GM21360 (cell line): Measurements from ENCODE around the gene ABCG8.

Source experiments
- ATAC-seq: cut with Tn5 transposase; IDR thresholded peaks from one replicate; pipeline ENCODE4 v1.9.1; 2021; ENCODE audit warnings: mild to moderate bottlenecking, moderate library complexity; ENCODE audit not compliant: unreplicated experiment

Gene ABCG8

DNA sequence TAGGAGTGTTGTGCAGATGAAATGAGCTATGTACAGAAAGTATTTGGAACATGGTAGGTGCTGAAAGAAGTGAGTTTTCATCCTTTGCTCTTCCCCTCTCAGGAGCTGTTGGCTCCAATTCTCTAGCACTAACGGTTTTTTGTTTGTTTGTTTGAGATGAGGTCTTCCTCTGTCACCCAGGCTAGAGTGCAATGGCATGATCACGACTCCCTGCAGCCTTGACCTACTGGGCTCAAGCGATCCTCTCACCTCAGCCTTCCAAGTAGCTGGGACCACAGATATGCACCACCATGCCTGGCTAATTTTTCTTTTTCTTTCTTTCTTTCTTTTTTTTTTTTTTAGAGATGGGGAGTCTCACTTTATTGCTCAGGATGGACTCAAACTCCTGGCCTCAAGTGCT lies 12.9 kb upstream of the ABCG8 start:
- no peak for ATAC-seq

DNA sequence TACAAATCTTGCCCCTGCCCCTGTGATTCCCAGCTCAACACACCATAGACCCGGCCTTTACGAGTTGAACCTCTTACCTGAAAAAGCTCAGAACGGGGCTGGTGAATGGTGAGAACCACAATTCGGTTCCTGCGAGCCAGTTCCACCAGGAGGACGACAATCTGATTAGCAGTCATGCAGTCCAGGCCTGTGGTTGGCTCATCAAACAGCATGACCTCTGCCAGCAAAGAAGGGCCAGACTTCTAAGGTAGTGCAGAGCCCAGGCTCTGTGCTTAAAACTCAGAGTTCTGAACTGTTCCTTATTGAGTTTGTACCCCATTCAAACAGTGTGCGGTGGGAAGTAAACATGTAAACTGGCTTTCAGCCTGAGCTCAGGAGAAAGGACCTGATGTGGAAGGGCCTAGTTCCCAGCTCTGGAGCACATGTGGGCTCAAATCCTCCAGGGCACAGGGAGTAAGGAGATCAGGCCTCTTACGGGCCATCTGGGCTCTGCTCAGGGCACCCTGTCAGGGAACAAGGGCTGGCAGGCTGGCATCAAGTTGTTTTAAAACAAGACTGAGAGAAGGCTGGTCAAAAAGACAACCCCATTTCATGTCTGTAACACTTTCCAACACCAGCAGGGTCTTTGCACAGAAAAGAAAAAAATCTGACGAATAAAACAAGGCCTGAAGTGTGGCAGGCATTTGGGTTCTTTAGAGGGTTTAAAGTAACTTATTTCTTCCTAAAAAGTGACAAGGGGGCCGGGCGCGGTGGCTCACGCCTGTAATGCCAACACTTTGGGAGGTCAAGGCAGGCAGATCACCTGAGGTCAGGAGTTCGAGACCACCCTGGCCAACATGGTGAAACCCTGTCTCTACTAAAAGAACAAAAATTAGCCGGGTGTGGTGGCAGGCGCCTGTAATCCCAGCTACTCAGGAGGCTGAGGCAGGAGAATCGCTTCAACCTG lies 12.2 kb upstream of the ABCG8 start:
- ATAC-seq, result no peak

DNA sequence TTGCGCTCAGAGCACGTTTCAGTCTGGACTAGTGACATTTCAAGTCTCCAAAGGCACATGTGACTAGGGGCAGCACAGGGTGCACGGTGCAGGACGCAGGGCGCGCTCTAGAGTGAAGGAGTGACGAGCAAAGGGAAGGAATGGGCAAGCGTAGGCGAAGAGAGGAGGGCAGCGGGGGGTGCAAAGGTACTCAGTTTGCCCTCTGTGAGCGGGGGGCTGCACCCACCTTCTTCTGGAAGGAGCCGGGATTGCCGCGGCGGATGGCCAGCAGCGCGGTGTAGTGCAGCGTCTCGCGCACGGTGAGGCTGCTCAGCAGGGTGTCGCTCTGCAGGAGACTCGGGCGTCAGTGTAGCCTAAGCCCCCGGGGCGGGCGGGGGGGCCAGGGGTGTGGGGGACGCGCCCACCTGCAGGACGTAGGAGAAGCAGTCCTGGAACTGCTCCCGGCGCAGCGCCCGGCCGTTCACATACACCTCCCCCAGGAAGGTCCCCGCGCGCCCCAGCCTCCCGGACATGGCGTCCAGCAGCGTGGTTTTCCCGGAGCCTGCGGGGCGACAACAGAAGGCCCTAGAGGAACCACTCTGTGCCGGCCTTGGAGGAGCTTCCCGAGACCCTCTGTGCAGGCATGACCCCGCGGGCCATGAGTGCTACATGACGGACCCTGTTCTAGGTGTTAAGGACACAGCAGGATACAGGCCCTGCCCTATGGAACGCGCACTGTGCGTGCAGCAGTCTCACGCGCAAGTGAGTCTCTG lies 7.1 kb upstream of the ABCG8 start:
- no peak for ATAC-seq

DNA sequence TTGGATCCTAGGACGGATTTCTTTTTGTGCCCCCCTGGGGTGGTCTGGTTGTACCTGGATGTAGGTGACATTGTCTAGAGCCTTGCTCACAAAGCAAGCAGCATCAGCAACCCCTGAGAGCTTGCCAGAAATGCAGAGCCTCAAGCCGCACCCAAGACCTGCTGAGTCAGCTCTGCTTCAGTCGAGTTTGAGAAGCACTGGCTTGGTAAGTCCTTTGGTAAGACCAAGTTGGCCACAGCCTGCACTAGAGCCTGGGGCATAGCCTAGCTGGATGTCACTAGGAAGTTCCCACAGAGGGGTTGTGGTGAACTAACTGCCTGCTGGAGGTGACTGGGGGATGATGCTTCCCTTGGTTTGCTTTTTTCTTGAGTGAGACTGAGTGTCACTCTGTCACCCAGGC lies 6.3 kb upstream of the ABCG8 start:
- no peak for ATAC-seq

DNA sequence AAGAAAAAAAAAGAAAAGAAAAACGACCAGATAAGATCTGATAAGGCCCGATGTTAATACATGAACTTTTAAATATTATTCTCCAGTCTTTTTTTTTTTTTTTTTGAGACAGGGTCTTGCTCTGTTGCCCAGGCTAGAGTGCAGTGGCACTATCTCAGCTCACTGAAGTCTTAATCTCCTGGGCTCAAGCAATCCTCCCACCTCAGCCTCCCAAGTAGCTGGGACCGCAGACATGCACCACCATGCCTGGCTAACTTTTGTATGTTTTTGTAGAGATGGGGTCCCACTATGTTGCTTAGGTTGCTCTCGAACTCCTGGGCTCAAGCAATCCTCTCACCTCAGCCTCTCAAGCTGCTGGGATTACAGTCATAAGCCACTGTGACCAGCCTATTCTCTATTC lies 1.7 kb upstream of the ABCG8 start:
- no peak for ATAC-seq

DNA sequence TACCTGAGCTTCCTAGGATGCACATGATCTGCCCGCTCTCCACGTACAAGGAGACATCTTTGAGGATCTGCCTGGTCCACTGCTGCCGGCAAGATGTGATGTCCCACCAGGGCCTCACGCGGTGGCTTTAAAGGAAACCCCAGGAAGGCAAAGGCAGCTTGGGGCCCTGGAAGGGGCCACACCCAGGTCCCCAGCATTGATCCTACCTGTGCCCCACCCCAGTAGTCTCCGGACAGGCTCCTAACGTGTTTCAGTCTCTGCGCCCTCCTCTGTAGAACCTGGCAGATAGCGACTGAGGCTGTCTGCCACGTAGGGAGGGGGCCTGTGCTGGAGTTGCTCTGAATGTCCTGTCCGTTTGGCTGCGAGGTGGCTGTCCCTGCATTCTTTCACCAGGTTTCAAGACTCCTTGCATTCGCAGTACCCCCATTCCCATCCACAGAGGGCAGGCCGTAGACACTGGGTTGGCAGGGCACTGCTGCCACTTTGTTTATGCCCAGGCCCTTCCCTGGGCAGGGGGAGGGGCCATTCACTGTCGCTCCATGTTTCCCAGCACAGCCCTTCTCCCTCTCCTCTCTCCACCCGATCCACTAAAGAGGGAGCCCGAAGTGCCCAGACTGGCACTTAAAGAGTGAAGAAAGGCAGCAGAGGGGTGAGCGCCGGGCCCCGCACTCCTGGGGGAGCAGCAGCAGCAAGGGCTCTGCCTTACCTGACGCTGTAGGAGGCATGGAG lies 776 bp upstream of the ABCG8 start:
- ATAC-seq, result no peak

DNA sequence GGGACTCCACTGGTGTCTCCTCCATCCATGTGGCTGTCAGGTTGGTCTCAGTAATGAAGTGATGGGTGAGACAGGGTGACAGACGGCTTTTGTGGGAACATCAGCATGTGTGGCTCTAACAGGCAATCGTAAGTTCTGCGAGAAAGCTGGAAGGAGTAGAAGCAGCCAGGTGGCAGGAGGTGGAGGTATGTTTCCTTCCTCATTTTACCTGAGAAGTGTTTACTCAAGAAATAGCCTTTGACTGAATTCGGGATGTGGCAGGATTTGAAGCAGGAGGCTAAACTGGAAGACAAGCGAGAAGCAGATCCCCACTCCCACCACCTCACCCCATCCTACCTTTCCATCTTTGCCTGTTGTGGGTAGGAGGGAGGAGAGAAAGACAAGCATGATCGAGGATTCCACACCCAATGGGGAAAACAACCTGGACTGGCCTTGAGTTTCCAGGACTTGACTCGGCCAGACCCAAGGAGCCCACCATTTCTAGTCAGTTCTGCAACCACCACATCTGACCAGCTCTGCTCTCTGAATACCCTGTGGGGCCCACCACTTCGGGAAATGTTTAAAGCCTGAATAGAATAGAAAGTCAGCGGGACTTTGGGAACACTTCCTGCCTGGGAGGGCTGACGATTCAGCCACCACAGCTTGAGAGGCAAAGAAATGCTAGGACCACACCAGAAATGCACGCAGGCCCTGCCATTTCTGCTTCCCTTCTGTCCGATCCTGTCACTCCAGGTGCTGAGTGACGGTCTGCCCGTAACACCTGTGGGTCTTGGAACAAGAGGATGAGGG lies 1.2 kb downstream of the ABCG8 start:
- ATAC-seq, result no peak

DNA sequence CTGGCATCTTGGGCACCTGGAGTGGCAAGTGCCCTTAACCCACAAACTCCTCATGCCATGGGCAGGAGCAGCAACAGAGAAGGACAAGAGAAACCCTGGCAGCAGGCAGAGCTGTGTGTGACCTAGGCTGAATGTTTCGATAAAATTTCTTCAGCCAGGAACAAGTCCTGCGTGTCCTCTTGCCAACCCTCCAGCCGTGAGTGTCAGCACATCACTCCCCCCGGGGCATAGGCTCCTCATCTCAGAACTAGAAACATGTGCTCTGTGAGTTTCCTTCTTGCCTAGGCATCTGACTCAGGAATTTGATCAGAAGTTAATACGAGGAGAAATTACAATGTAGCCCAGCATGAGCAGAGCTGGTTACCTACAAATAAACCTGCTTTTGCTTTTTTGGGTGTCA lies 2.2 kb downstream of the ABCG8 start:
- ATAC-seq, result no peak

DNA sequence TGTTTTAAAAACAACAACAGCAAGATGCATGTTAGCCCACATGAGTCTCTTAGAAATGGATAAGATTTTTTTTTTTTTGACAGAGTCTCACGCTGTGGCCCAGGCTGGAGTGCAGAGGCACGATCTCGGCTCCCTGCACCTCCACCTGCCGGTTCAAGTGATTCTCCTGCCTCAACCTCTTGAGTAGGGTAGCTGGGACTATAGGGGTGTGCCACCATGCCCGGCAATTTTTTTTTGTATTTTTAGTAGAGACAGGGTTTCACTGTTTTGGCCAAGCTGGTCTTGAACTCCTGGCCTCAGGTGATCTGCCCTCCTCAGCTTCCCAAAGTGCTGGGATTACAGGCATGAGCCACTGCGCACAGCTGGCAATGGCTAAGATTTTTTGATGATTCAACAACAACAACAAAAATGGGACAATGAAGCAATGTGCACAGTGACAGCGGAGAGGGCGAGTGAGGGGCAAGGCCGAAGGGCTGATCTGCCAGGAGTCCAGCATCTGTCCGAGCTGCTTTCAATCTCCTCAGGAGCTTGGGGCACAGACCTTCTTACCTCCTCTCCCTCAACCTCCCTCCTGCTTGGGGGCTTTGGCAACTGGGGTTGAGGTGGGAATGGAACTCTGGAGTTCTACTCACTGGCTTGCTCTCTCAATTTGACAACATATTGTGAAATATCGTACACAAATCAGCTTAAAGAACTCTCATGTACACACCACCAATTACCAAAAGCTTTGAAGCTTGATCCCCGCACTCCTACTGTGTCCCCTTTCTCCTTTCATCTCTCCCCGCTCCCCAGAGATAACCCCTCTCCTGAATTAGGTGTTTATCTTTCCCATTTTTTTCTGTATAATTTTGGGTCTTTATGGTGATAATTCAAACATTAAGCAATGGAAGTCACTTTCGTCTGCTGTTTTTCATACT lies 3.4 kb downstream of the ABCG8 start:
- no peak for ATAC-seq

DNA sequence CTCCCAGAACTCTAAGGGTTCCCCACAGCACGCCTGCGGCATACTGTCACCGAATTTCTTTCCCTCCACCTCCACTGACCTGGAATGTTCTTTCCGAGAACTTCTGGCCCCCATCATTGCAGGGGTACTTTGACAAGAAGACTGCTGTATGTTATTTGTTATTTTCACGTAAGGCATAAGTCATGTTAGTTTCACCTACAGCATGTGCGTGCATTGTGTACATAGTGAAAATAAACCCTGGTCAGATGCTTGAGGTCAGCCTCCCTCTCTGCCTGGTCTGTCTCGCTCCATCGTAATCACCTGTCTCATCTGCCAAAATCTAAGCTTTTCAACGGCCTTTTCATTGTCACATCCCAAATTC lies 4.1 kb downstream of the ABCG8 start:
- no peak for ATAC-seq

DNA sequence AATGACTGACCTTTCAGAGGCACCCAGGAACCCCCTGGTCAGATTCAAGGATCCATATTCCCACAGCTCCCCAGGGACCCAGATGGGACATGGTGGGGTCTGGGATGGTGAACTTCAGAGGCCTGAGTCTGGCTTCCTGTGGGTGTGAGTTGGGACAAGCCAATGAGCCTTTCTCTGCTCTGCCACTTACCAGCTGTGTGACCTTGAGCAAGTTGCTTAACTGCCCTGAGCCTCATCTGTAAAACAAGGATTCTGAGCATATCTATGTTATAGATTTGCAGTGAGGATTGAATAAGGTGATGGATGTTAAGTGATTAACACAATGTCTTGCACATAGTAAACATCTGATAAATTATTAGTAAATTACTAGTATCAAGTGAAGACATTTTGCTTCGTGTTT lies 6.4 kb downstream of the ABCG8 start:
- no peak for ATAC-seq

DNA sequence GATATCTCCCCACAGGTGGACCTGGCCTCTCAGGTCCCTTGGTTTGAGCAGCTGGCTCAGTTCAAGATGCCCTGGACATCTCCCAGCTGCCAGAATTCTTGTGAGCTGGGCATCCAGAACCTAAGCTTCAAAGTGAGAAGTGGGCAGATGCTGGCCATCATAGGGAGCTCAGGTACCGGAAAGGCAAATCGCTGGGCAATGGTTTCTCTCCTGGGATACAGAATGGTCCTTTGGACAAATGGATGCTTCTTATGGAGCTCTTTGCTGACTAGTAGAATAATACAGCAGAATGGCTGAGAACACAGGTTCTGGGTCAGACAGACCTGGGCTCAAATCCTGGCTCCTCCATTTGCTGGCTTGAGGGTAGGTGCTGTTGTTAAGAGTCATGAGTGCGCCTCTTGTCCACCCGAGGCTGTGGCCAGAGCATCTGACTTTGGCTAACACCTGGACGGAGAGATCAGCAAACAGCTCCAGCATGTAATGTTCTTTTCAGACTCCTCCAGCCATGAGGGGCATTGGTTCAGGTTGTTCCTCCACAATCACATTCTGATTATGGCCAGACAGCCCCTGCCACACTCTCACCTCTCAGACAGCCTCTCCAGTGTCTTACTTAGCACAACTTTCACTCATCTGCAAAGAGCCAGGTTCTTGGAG lies 7.5 kb downstream of the ABCG8 start:
- no peak for ATAC-seq

DNA sequence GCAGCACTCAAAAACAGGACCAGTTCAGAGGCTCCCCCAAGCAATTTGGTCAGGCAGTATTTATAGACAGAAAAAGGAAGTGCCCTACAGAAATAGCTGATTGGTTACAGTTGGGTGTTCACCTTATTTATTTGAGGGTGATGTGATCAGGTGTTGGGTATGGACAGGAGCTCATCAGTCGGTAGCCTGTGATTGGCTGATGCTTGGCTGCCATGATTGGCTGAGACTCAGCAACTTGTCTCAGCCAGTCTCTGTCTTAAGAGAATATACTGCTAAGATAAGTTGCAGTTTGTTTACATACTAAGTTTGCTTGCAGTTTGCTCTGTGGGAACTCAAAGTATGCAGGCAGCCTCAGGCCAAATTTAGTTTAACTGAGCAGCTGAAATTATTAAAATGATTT lies 9.4 kb downstream of the ABCG8 start:
- no peak for ATAC-seq

DNA sequence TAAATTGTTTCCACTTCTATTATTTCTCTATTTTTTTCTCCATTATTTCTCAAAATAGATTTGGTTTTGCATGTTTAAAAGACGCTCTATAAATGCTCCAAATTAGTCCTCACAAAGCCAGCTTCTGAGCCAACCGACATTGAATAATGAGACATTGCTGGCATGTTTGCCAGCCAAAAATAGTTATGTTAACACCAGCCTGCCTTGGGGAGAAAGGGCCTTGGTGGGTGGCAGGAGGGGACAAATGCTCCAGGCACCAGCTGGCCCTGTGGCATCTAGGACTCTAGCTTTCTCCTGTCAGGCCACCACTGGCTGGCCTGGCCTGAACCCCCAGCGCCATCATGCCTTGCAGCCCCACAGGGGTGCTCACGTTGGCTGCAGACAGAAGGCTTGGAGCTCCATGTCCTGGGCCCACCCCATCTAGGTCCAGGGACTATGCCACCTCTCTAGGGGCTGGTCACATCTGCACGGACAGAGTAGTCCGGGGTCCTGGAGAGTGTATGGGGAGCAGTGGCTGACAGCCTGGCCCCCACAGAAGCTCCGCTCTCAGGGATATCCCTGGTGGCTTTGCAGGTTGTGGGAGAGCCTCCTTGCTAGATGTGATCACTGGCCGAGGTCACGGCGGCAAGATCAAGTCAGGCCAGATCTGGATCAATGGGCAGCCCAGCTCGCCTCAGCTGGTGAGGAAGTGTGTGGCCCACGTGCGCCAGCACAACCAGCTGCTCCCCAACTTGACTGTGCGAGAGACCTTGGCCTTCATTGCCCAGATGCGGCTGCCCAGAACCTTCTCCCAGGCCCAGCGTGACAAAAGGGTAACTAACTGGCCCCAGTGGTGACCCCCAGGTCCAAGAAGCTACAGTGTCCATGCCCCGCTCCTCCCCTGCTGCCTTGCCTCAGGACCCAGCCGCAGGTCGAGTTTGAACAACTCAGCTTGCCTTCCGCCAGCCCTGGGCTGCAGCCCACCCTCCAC lies 12.5 kb downstream of the ABCG8 start:
- ATAC-seq, result no peak

DNA sequence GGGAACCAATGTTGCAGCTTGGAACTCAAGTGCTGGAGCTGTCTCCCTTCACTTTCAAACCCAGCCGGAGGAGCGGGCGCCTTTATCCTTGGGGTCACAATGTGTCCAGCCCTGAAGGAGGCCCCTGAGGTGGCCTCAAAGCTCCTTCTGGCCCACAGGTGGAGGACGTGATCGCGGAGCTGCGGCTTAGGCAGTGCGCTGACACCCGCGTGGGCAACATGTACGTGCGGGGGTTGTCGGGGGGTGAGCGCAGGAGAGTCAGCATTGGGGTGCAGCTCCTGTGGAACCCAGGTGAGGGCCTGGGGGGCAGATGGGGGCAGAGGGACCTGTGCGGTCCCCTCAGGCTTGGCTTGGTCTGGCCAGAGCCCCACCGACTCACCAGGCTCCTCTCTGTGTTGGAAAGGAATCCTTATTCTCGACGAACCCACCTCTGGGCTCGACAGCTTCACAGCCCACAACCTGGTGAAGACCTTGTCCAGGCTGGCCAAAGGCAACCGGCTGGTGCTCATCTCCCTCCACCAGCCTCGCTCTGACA lies 13.5 kb downstream of the ABCG8 start:
- no peak for ATAC-seq

DNA sequence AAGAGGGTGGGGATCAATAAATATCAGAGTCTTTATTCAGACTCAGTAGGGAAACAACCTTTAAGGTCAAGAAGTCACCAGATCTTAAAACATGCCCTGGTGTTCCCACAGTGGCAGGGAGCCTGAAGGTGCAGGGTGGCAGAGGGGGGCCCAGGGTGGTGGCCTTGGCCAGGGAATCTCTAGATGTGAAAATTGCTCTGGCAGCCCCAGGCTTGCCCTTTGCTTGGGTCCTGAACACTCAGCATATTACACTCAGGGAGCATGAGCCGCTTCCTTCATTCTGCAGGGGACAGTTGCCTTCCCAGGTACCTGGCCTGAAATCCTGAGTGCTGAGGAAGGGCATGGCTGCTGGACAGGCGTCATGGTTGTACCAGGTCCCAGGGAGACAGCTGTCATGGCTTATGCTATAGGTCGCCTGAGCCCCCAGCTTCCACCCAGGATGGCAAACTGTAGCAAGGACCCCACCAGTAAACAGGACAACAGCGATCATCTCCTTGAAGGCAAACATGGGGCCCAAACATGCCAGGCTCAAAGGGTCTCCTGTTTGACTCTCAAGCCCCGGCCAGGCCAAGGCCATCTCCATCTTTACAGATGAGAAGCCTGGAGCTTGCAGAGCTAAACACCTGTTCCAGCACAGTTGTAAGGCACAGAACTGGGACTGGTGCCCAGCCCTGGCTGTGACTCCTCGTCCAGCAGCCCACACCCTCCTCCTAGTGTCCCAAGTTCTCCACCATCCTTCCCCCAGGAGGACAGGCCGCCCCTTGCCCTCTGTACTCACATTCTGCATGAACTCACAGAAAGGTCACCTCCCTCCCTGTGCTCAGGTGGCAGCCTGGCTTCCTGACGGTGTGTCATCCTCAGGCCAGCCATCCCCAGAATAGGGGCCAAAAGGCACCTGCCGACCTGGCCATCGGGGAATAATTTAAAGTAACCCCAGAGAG lies 14.6 kb downstream of the ABCG8 start:
- no peak for ATAC-seq

DNA sequence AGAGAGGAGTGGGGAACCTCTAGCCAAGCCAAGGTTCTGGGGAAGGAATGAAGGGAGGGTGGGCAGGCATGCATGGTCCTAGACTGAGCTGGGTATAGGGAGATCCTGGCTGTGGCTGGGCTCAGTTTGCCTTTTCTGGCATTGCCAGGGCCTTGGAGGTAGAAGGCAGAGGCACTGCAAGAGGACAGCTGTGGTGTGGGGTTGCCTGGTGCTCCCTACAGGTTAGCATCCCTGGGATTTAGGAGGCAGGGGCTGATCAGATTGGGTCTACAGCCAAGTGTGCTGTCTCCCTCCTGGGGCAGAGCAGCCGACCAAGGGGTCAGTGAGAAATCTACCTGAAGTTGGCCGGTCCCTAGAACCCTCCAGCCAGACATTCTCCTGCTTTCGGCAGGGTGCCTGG lies 15.9 kb downstream of the ABCG8 start:
- no peak for ATAC-seq
